ENCODE results near the gene ADARB1. TPM values are rescaled to one million over a fixed set of nuclear protein-coding genes. Genes with fewer than 3 reads are reported as not detected.

Gene ADARB1
- total RNA-seq, 1 donor = 18.4 TPM

GRCh38 chr21:45087022-45087823 is 12.8 kb downstream of the ADARB1 start:
- no peak overlapping the region for H3K4me3 ChIP-seq (ENCODE audit: low read length)
- peaks cover 56% of the 10 kb centered on the region for H3K4me1 ChIP-seq (ENCODE audit: insufficient read depth, low read length)

GRCh38 chr21:45088116-45088515 is 13.7 kb downstream of the ADARB1 start:
- Histone ChIP-seq H3K27me3 (ENCODE audit: insufficient read depth, low read length) (no peaks in the 10 kb centered on the region), H3K4me1 (ENCODE audit: insufficient read depth, low read length) (peaks cover 55% of the 10 kb centered on the region), H3K9me3 (ENCODE audit: low read depth, low read length) (no peaks in the 10 kb centered on the region), H3K4me3 (ENCODE audit: low read length) (no peak overlapping the region)

More at GRCh38 chr21:45087022-45087823, 12.8 kb downstream of the ADARB1 start:
- Histone ChIP-seq H3K9me3 (ENCODE audit: low read depth, low read length) (no peaks in the 10 kb centered on the region), H3K27me3 (ENCODE audit: insufficient read depth, low read length) (no peaks in the 10 kb centered on the region)

GRCh38 chr21:45088729-45089128 is 14.3 kb downstream of the ADARB1 start:
- no peaks in the 10 kb centered on the region for H3K27me3 ChIP-seq (ENCODE audit: insufficient read depth, low read length)
- no peaks in the 10 kb centered on the region for H3K9me3 ChIP-seq (ENCODE audit: low read depth, low read length)
- no peak overlapping the region for H3K4me3 ChIP-seq (ENCODE audit: low read length)
- peaks cover 61% of the 10 kb centered on the region for H3K4me1 ChIP-seq (ENCODE audit: insufficient read depth, low read length)

GRCh38 chr21:45089964-45090363 is 15.6 kb downstream of the ADARB1 start:
- Histone ChIP-seq H3K9me3 (ENCODE audit: low read depth, low read length) (no peaks in the 10 kb centered on the region), H3K27me3 (ENCODE audit: insufficient read depth, low read length) (no peaks in the 10 kb centered on the region), H3K4me3 (ENCODE audit: low read length) (no peak overlapping the region), H3K4me1 (ENCODE audit: insufficient read depth, low read length) (peaks cover 56% of the 10 kb centered on the region)

GRCh38 chr21:45090966-45091365 is 16.6 kb downstream of the ADARB1 start:
- H3K27me3 ChIP-seq (ENCODE audit: insufficient read depth, low read length) = no peaks in the 10 kb centered on the region
- no peak overlapping the region for H3K4me3 ChIP-seq (ENCODE audit: low read length)
- peaks cover 60% of the 10 kb centered on the region for H3K4me1 ChIP-seq (ENCODE audit: insufficient read depth, low read length)
- no peaks in the 10 kb centered on the region for H3K9me3 ChIP-seq (ENCODE audit: low read depth, low read length)

GRCh38 chr21:45091550-45092322 is 17.4 kb downstream of the ADARB1 start:
- Histone ChIP-seq H3K4me3 (ENCODE audit: low read length) (no peak overlapping the region), H3K9me3 (ENCODE audit: low read depth, low read length) (no peaks in the 10 kb centered on the region), H3K4me1 (ENCODE audit: insufficient read depth, low read length) (peaks cover 58% of the 10 kb centered on the region), H3K27me3 (ENCODE audit: insufficient read depth, low read length) (no peaks in the 10 kb centered on the region)

GRCh38 chr21:45093035-45093532 is 18.7 kb downstream of the ADARB1 start:
- H3K4me1 ChIP-seq (ENCODE audit: insufficient read depth, low read length) = peaks cover 45% of the 10 kb centered on the region
- H3K4me3 ChIP-seq (ENCODE audit: low read length) = no peak overlapping the region
- H3K9me3 ChIP-seq (ENCODE audit: low read depth, low read length) = no peaks in the 10 kb centered on the region
- no peaks in the 10 kb centered on the region for H3K27me3 ChIP-seq (ENCODE audit: insufficient read depth, low read length)

- no peak overlapping the region for H3K4me3 ChIP-seq (ENCODE audit: low read length)
- H3K4me1 ChIP-seq (ENCODE audit: insufficient read depth, low read length) = peaks cover 43% of the 10 kb centered on the region
- H3K9me3 ChIP-seq (ENCODE audit: low read depth, low read length) = no peaks in the 10 kb centered on the region
- no peaks in the 10 kb centered on the region for H3K27me3 ChIP-seq (ENCODE audit: insufficient read depth, low read length)
Measured at GRCh38 chr21:45094412-45094811, 20.0 kb downstream of the ADARB1 start.

- peaks cover 43% of the 10 kb centered on the region for H3K4me1 ChIP-seq (ENCODE audit: insufficient read depth, low read length)
- H3K4me3 ChIP-seq (ENCODE audit: low read length) = no peak overlapping the region
- H3K27me3 ChIP-seq (ENCODE audit: insufficient read depth, low read length) = no peaks in the 10 kb centered on the region
- H3K9me3 ChIP-seq (ENCODE audit: low read depth, low read length) = no peaks in the 10 kb centered on the region
Measured at GRCh38 chr21:45095505-45095904, 21.1 kb downstream of the ADARB1 start.

- Histone ChIP-seq H3K4me1 (ENCODE audit: insufficient read depth, low read length) (peaks cover 43% of the 10 kb centered on the region), H3K4me3 (ENCODE audit: low read length) (no peak overlapping the region), H3K27me3 (ENCODE audit: insufficient read depth, low read length) (no peaks in the 10 kb centered on the region), H3K9me3 (ENCODE audit: low read depth, low read length) (no peaks in the 10 kb centered on the region)
Measured at GRCh38 chr21:45096217-45096616, 21.8 kb downstream of the ADARB1 start.

- no peaks in the 10 kb centered on the region for H3K9me3 ChIP-seq (ENCODE audit: low read depth, low read length)
- peaks cover 48% of the 10 kb centered on the region for H3K4me1 ChIP-seq (ENCODE audit: insufficient read depth, low read length)
- H3K27me3 ChIP-seq (ENCODE audit: insufficient read depth, low read length) = no peaks in the 10 kb centered on the region
- H3K4me3 ChIP-seq (ENCODE audit: low read length) = no peak overlapping the region
Measured at GRCh38 chr21:45097827-45098387, 23.5 kb downstream of the ADARB1 start.

GRCh38 chr21:45098867-45099266 is 24.5 kb downstream of the ADARB1 start:
- Histone ChIP-seq H3K9me3 (ENCODE audit: low read depth, low read length) (no peaks in the 10 kb centered on the region), H3K4me1 (ENCODE audit: insufficient read depth, low read length) (peaks cover 44% of the 10 kb centered on the region), H3K4me3 (ENCODE audit: low read length) (no peak overlapping the region), H3K27me3 (ENCODE audit: insufficient read depth, low read length) (no peaks in the 10 kb centered on the region)

GRCh38 chr21:45099571-45099970 is 25.2 kb downstream of the ADARB1 start:
- Histone ChIP-seq H3K27me3 (ENCODE audit: insufficient read depth, low read length) (no peaks in the 10 kb centered on the region), H3K4me1 (ENCODE audit: insufficient read depth, low read length) (peaks cover 50% of the 10 kb centered on the region), H3K4me3 (ENCODE audit: low read length) (no peak overlapping the region), H3K9me3 (ENCODE audit: low read depth, low read length) (no peaks in the 10 kb centered on the region)

- H3K9me3 ChIP-seq (ENCODE audit: low read depth, low read length) = no peaks in the 10 kb centered on the region
- peaks cover 46% of the 10 kb centered on the region for H3K4me1 ChIP-seq (ENCODE audit: insufficient read depth, low read length)
- no peak overlapping the region for H3K4me3 ChIP-seq (ENCODE audit: low read length)
- H3K27me3 ChIP-seq (ENCODE audit: insufficient read depth, low read length) = no peaks in the 10 kb centered on the region
Measured at GRCh38 chr21:45100866-45101265, 26.5 kb downstream of the ADARB1 start.

- H3K4me3 ChIP-seq (ENCODE audit: low read length) = no peak overlapping the region
- no peaks in the 10 kb centered on the region for H3K27me3 ChIP-seq (ENCODE audit: insufficient read depth, low read length)
- H3K4me1 ChIP-seq (ENCODE audit: insufficient read depth, low read length) = peaks cover 45% of the 10 kb centered on the region
- H3K9me3 ChIP-seq (ENCODE audit: low read depth, low read length) = no peaks in the 10 kb centered on the region
Measured at GRCh38 chr21:45102391-45102932, 28.1 kb downstream of the ADARB1 start.

Data from mononuclear cell (primary cell).